ENCODE measurements around the gene EYS.

Gene EYS

GRCh38 chr6:65711531-65711930, 4.5 kb upstream of the EYS start:
- Histone ChIP-seq H3K9me3 (ENCODE audit: severe bottlenecking) (no peaks in the 10 kb centered on the region), H3K27me3 (ENCODE audit: insufficient read depth, poor library complexity, severe bottlenecking) (no peaks in the 10 kb centered on the region), H3K27ac (ENCODE audit: poor library complexity, severe bottlenecking) (no peak overlapping the region), H3K36me3 (ENCODE audit: low read depth) (no peaks in the 10 kb centered on the region), H3K4me3 (ENCODE audit: severe bottlenecking) (no peak overlapping the region), H3K4me1 (ENCODE audit: insufficient read depth, poor library complexity, severe bottlenecking) (no peaks in the 10 kb centered on the region)
- DNase-seq (ENCODE audit: low spot score): no peak
- TF ChIP-seq CTCF (IDR thresholded peaks at IDR 0.05; ENCODE audit: poor library complexity, severe bottlenecking): no peak
- no peak for ATAC-seq (ENCODE audit: low read depth)

GRCh38 chr6:65709099-65709830, 2.2 kb upstream of the EYS start:
- H3K4me3 ChIP-seq (ENCODE audit: severe bottlenecking): no peak overlapping the region
- ATAC-seq (ENCODE audit: low read depth) (no peak), DNase-seq (ENCODE audit: low spot score) (no peak)
- H3K9me3 ChIP-seq (ENCODE audit: severe bottlenecking): no peaks in the 10 kb centered on the region
- no peak overlapping the region for H3K27ac ChIP-seq (ENCODE audit: poor library complexity, severe bottlenecking)
- H3K36me3 ChIP-seq (ENCODE audit: low read depth): no peaks in the 10 kb centered on the region
- H3K4me1 ChIP-seq (ENCODE audit: insufficient read depth, poor library complexity, severe bottlenecking): no peaks in the 10 kb centered on the region
- TF ChIP-seq CTCF (IDR thresholded peaks at IDR 0.05; ENCODE audit: poor library complexity, severe bottlenecking): no peak
- H3K27me3 ChIP-seq (ENCODE audit: insufficient read depth, poor library complexity, severe bottlenecking): no peaks in the 10 kb centered on the region

GRCh38 chr6:65708162-65708561, 1.1 kb upstream of the EYS start:
- H3K27ac ChIP-seq (ENCODE audit: poor library complexity, severe bottlenecking): no peak overlapping the region

GRCh38 chr6:65706436-65706835, 590 bp downstream of the EYS start:
- no peak overlapping the region for H3K4me3 ChIP-seq (ENCODE audit: severe bottlenecking)
- no peaks in the 10 kb centered on the region for H3K36me3 ChIP-seq (ENCODE audit: low read depth)
- ATAC-seq (ENCODE audit: low read depth) (no peak), DNase-seq (ENCODE audit: low spot score) (no peak)
- H3K27ac ChIP-seq (ENCODE audit: poor library complexity, severe bottlenecking): no peak overlapping the region
- no peak for TF ChIP-seq CTCF (IDR thresholded peaks at IDR 0.05; ENCODE audit: poor library complexity, severe bottlenecking)
- no peaks in the 10 kb centered on the region for H3K9me3 ChIP-seq (ENCODE audit: severe bottlenecking)
- no peaks in the 10 kb centered on the region for H3K27me3 ChIP-seq (ENCODE audit: insufficient read depth, poor library complexity, severe bottlenecking)
- H3K4me1 ChIP-seq (ENCODE audit: insufficient read depth, poor library complexity, severe bottlenecking): no peaks in the 10 kb centered on the region

More at GRCh38 chr6:65708162-65708561, 1.1 kb upstream of the EYS start:
- Histone ChIP-seq H3K4me3 (ENCODE audit: severe bottlenecking) (no peak overlapping the region), H3K27me3 (ENCODE audit: insufficient read depth, poor library complexity, severe bottlenecking) (no peaks in the 10 kb centered on the region), H3K4me1 (ENCODE audit: insufficient read depth, poor library complexity, severe bottlenecking) (no peaks in the 10 kb centered on the region), H3K9me3 (ENCODE audit: severe bottlenecking) (no peaks in the 10 kb centered on the region), H3K36me3 (ENCODE audit: low read depth) (no peaks in the 10 kb centered on the region)
- DNase-seq (ENCODE audit: low spot score) (no peak), ATAC-seq (ENCODE audit: low read depth) (no peak)
- no peak for TF ChIP-seq CTCF (IDR thresholded peaks at IDR 0.05; ENCODE audit: poor library complexity, severe bottlenecking)

GRCh38 chr6:65701325-65701724, 5.7 kb downstream of the EYS start:
- H3K27ac ChIP-seq (ENCODE audit: poor library complexity, severe bottlenecking): no peak overlapping the region
- no peak for TF ChIP-seq CTCF (IDR thresholded peaks at IDR 0.05; ENCODE audit: poor library complexity, severe bottlenecking)

More at GRCh38 chr6:65701325-65701724, 5.7 kb downstream of the EYS start:
- no peak for ATAC-seq (ENCODE audit: low read depth)
- no peak overlapping the region for H3K4me3 ChIP-seq (ENCODE audit: severe bottlenecking)
- no peaks in the 10 kb centered on the region for H3K4me1 ChIP-seq (ENCODE audit: insufficient read depth, poor library complexity, severe bottlenecking)
- no peaks in the 10 kb centered on the region for H3K9me3 ChIP-seq (ENCODE audit: severe bottlenecking)
- peaks cover 3% of the 10 kb centered on the region for H3K27me3 ChIP-seq (ENCODE audit: insufficient read depth, poor library complexity, severe bottlenecking)
- H3K36me3 ChIP-seq (ENCODE audit: low read depth): no peaks in the 10 kb centered on the region
- DNase-seq (ENCODE audit: low spot score): no peak

All from RWPE2 (cell line).